Body of pancreas (tissue), 4 donors: ENCODE data around the gene RPTOR. TPM values are rescaled to one million over a fixed set of nuclear protein-coding genes. Genes with fewer than 3 reads are reported as not detected.

ENCODE experiments used
- ATAC-seq: fragments of 150-250 bp; one replicate; pipeline ENCODE4 v1.9.1; 2016
- DNase-seq, 4 donors: peaks; one replicate each; pipeline ENCODE4 v3.0.0-alpha.2; 2019
- H3K27ac ChIP-seq, 4 donors: fragments of 200-600 bp; sonication (generic); 1 replicate in 3 of 4; 2 replicates in 1 of 4; pipeline versions ENCODE4 v1.5.1 to v1.6.1; 2016 to 2019; ENCODE audit warnings: mild to moderate bottlenecking in 1 of 4, mixed read lengths in 1 of 4, moderate library complexity in 1 of 4
- H3K27me3 ChIP-seq, 2 donors: fragments of 200-600 bp; sonication (generic); one replicate each; pipeline ENCODE4 v1.6.0; 2016; ENCODE audit warnings: mild to moderate bottlenecking in 1 of 2
- H3K36me3 ChIP-seq, 2 donors: fragments of 200-600 bp; sonication (generic); replicated peaks in 1 of 2; 2 replicates each; pipeline ENCODE4 v1.5.1; 2016; ENCODE audit warnings: low read depth in 2 of 2; ENCODE audit not compliant: insufficient read depth in 1 of 2
- H3K4me1 ChIP-seq: fragments of 200-600 bp; sonication (generic); one replicate; pipeline ENCODE4 v1.6.0; 2016
- H3K4me3 ChIP-seq, 2 donors: fragments of 200-600 bp; sonication (generic); 1 replicate in 1 of 2; 2 replicates in 1 of 2; pipeline ENCODE4 v1.5.1; 2016 to 2019
- H3K9me3 ChIP-seq, 3 donors: fragments of 200-600 bp; sonication (generic); 1 replicate in 2 of 3; 2 replicates in 1 of 3; pipeline ENCODE4 v1.5.1; 2016
- CTCF ChIP-seq, 7 experiments: fragments of 450-650 bp in 4 of 7; fragments of 200-600 bp in 3 of 7; sonication (generic) in 3 of 7; IDR thresholded peaks; one replicate each; pipeline ENCODE4 v1.5.1; 2016 to 2019; ENCODE audit warnings: antibody characterized with exemption in 7 of 7
- POLR2A ChIP-seq, 3 donors: fragments of 450-650 bp; IDR thresholded peaks; one replicate each; pipeline ENCODE4 v1.6.1; 2016; ENCODE audit warnings: antibody characterized with exemption in 3 of 3, mild to moderate bottlenecking in 2 of 3
- WGBS, 2 donors: methylation state at CpG; one replicate each; pipeline ENCODE4 v1.1.5; 2017; 5-methylcytosine and 5-hydroxymethylcytosine counted together
- intact Hi-C: fragments of 100-400 bp; cut with DNase I; formaldehyde crosslinking; loops from one replicate; pipeline ENCODE4 v1.15.1; 2023
- total RNA-seq, 2 donors: library from RNA; depleted of rRNA; stranded (reverse); fragments of >200 nt; gene quantifications; one replicate each; pipeline ENCODE4 v1.1.0, GENCODE V29; 2016

The RPTOR gene
- total RNA-seq, 2 donors from 2014 or later, result 22.3 to 34.3 TPM

GRCh38 chr17:80899402-80900268 is 355.0 kb downstream of the RPTOR start:
- H3K4me1 ChIP-seq, result no peaks in the 10 kb centered on the region
- H3K27me3 ChIP-seq, result no peaks in the 10 kb centered on the region
- intact Hi-C loops, result no loop called here
- WGBS, 2 donors, result 69% methylated on average over 19 to 22 of the region's 22 CpGs
- no peaks in the 10 kb centered on the region for H3K9me3 ChIP-seq
- ATAC-seq, result no peak
- peak overlapping the region in 2 of 4 donors; percentile 42 to 75 for H3K27ac ChIP-seq
- peak; percentile 35 to 59 (median 46) for DNase-seq
- no peak for TF ChIP-seq POLR2A (IDR thresholded peaks at IDR 0.05)
- peak in 6 of 7 experiments; percentile 16 to 38 (median 30) for TF ChIP-seq CTCF (IDR thresholded peaks at IDR 0.05)
- no peaks in the 10 kb centered on the region for H3K36me3 ChIP-seq
- no peak overlapping the region for H3K4me3 ChIP-seq

GRCh38 chr17:80901319-80901718 is 356.7 kb downstream of the RPTOR start:
- no peak overlapping the region for H3K4me3 ChIP-seq
- peak in 1 of 4 donors; percentile 21 for DNase-seq
- no peaks in the 10 kb centered on the region for H3K36me3 ChIP-seq
- 54 to 57% methylated on average over 4 of the region's 4 CpGs for WGBS, 2 donors
- intact Hi-C loops, result no loop called here
- no peak for TF ChIP-seq POLR2A (IDR thresholded peaks at IDR 0.05)
- TF ChIP-seq CTCF (IDR thresholded peaks at IDR 0.05), result no peak
- H3K4me1 ChIP-seq, result no peaks in the 10 kb centered on the region
- H3K27ac ChIP-seq, result peak overlapping the region in 2 of 4 donors; percentile 42 to 75
- H3K9me3 ChIP-seq, result no peaks in the 10 kb centered on the region
- ATAC-seq, result peak; percentile 59
- no peaks in the 10 kb centered on the region for H3K27me3 ChIP-seq

- peak overlapping the region in 2 of 4 donors; percentile 42 to 75 for H3K27ac ChIP-seq
- H3K9me3 ChIP-seq, result no peaks in the 10 kb centered on the region
- TF ChIP-seq POLR2A (IDR thresholded peaks at IDR 0.05) (no peak), CTCF (IDR thresholded peaks at IDR 0.05) (no peak)
- no peak for DNase-seq
- WGBS, 2 donors, result 90 to 97% methylated on average over 17 to 29 of the region's 29 CpGs
- no peak for ATAC-seq
- no peaks in the 10 kb centered on the region for H3K36me3 ChIP-seq
- intact Hi-C loops, result no loop called here
- no peak overlapping the region for H3K4me3 ChIP-seq
- H3K4me1 ChIP-seq, result no peaks in the 10 kb centered on the region
- no peaks in the 10 kb centered on the region for H3K27me3 ChIP-seq
Measured at GRCh38 chr17:80902197-80902962, 357.7 kb downstream of the RPTOR start.

- Histone ChIP-seq H3K27me3 (no peaks in the 10 kb centered on the region), H3K9me3 (no peaks in the 10 kb centered on the region), H3K27ac (no peak overlapping the region), H3K36me3 (no peaks in the 10 kb centered on the region), H3K4me3 (no peak overlapping the region), H3K4me1 (no peaks in the 10 kb centered on the region)
- no peak for TF ChIP-seq POLR2A (IDR thresholded peaks at IDR 0.05)
- TF ChIP-seq CTCF (IDR thresholded peaks at IDR 0.05), result no peak
- no peak for DNase-seq
- intact Hi-C loops, result no loop called here
- WGBS, 2 donors, result 91 to 97% methylated on average over 16 to 25 of the region's 29 CpGs
- no peak for ATAC-seq
Measured at GRCh38 chr17:80902963-80903611, 358.4 kb downstream of the RPTOR start.
